A673 (cell line): Measurements from ENCODE around the gene PPP1R3F. TPM values are rescaled to one million over a fixed set of nuclear protein-coding genes. Genes with fewer than 3 reads are reported as not detected.

ENCODE experiments used
- Bru-seq: library from RNA; stranded (reverse); fragments of 400-500 nt; gene quantifications from one replicate; lab custom pipeline; 2021; lab: Mats Ljungman, UMichigan
- BruChase-seq, 2 experiments: library from RNA; stranded (reverse); fragments of 400-500 nt; gene quantifications; one replicate each; lab custom pipeline; 2021; lab: Mats Ljungman, UMichigan
- BruUV-seq: library from RNA; stranded (reverse); fragments of 400-500 nt; replicated peaks from 2 replicates; lab custom pipeline; 2021; lab: Mats Ljungman, UMichigan
- CTCF ChIA-PET: fragments of 300-600 bp; sonication (Branson Sonifier 250); formaldehyde crosslinking; loops from one replicate; lab custom pipeline; 2022; ENCODE audit warnings: antibody characterized with exemption; lab: Charles Lee
- POLR2A ChIA-PET: fragments of 300-600 bp; sonication (Branson Sonifier 250); formaldehyde crosslinking; loops from one replicate; lab custom pipeline; 2022; ENCODE audit warnings: antibody characterized with exemption; ENCODE audit not compliant: low non-redundant PET; lab: Charles Lee
- DNase-seq: peaks from one replicate; pipeline ENCODE4 v3.0.0-alpha.2; 2015; ENCODE audit warnings: low spot score
- H3K27ac ChIP-seq: fragments of 200-600 bp; sonication (generic); 2 replicates; pipeline ENCODE4 v1.5.1; 2016; ENCODE audit warnings: mixed run types, low read depth, mild to moderate bottlenecking, mixed read lengths, antibody characterized with exemption, low read length; ENCODE audit not compliant: poor library complexity, severe bottlenecking
- H3K27me3 ChIP-seq: fragments of 200-600 bp; sonication (generic); replicated peaks from 2 replicates; pipeline ENCODE4 v1.6.1; 2017; ENCODE audit warnings: mixed run types, low read depth, mild to moderate bottlenecking, mixed read lengths, antibody characterized with exemption, low read length; ENCODE audit not compliant: insufficient read depth, poor library complexity
- H3K36me3 ChIP-seq: fragments of 200-600 bp; sonication (generic); 2 replicates; pipeline ENCODE4 v1.6.1; 2016; ENCODE audit warnings: mixed run types, mild to moderate bottlenecking, mixed read lengths, antibody characterized with exemption, low read length; ENCODE audit not compliant: insufficient read depth, poor library complexity, severe bottlenecking
- H3K4me1 ChIP-seq: fragments of 200-600 bp; sonication (generic); 2 replicates; pipeline ENCODE4 v1.6.1; 2017; ENCODE audit warnings: mixed run types, mild to moderate bottlenecking, mixed read lengths, antibody characterized with exemption, low read length; ENCODE audit not compliant: insufficient read depth, poor library complexity, severe bottlenecking
- H3K4me3 ChIP-seq: fragments of 200-600 bp; sonication (generic); 2 replicates; pipeline ENCODE4 v1.5.1; 2016; ENCODE audit warnings: low read depth, mixed run types, mild to moderate bottlenecking, mixed read lengths, low read length; ENCODE audit not compliant: poor library complexity, severe bottlenecking
- H3K9me3 ChIP-seq: fragments of 200-600 bp; sonication (generic); 2 replicates; pipeline ENCODE4 v1.6.1; 2016; ENCODE audit warnings: mixed run types, low read depth, mild to moderate bottlenecking, mixed read lengths, antibody characterized with exemption, low read length; ENCODE audit not compliant: poor library complexity, severe bottlenecking
- CTCF ChIP-seq: fragments of 300-800, 200-600 bp; sonication (generic); conservative IDR thresholded peaks from 2 replicates; pipeline ENCODE4 v1.5.1; 2017; ENCODE audit warnings: low read depth, mild to moderate bottlenecking, antibody characterized with exemption, low read length, moderate library complexity, mixed read lengths
- EZH2 ChIP-seq: fragments of 200-600 bp; sonication (generic); IDR thresholded peaks from 2 replicates; pipeline ENCODE4 v1.6.1; 2017; ENCODE audit warnings: borderline replicate concordance, low read depth, mild to moderate bottlenecking, mixed read lengths, antibody characterized with exemption, low read length; ENCODE audit not compliant: poor library complexity, severe bottlenecking
- intact Hi-C: fragments of 100-400 bp; cut with micrococcal nuclease; formaldehyde crosslinking; loops from one replicate; pipeline ENCODE4 v1.10.0; 2022; ENCODE audit not compliant: unreplicated experiment
- long read RNA-seq: library from polyadenylated mRNA; stranded (forward); transcript quantifications from one replicate; pipeline ENCODE4 v2.0.0, GENCODE V29; 2022
- total RNA-seq: library from RNA; stranded (reverse); gene quantifications from 2 replicates; pipeline ENCODE4 v1.2.3, GENCODE V29; 2021

PPP1R3F gene, protein sequence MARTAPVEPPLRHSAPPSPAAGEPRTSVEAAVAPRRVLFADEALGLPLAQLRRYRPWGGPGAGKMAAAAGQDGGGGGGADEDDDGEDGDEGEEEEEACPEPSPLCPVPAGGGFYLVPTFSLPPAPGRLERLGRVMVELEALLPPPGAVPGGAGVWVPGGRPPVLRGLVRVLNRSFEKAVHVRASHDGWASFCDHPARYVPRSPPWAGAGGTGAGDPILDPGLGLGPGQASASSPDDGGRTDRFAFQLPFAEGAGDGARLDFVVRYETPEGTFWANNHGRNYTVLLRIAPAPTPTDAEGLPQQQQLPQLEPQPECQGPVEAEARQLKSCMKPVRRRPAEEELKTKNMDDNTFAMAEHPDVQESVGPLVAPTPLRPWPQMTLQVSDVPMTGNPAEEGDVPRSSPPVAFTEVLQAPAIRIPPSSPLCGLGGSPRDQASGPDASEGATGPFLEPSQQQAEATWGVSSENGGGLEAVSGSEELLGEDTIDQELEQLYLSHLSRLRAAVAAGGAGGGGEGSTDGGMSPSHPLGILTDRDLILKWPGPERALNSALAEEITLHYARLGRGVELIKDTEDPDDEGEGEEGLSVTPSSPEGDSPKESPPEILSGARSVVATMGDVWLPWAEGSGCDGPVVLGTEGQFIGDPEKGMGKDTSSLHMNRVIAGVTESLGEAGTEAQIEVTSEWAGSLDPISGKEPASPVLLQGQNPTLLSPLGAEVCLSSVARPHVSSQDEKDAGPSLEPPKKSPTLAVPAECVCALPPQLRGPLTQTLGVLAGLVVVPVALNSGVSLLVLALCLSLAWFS
- total RNA-seq (11.4 and 12.3 TPM in 2 replicates), Bru-seq, nascent RNA (percentile 78 among the genes with signal in this experiment), BruChase-seq, experiment 1, labeled RNA remaining after a 2-hour chase (percentile 71 among the genes with signal in this experiment), BruChase-seq, experiment 2, labeled RNA remaining after a 6-hour chase (percentile 76 among the genes with signal in this experiment)
- long read RNA-seq, partial matches to known transcripts, result 7 of 20 reads
- long read RNA-seq, other reads (novel, unspliced or antisense), result 9 of 20 reads

- BruUV-seq, result no TSS peak
- intact Hi-C loops, result no loop called here
- Histone ChIP-seq H3K4me1 (peaks cover 11% of the 10 kb centered on the region), H3K27ac (peak within 1 kb of the TSS; percentile 97), H3K27me3 (no peaks in the 10 kb centered on the region), H3K9me3 (no peaks in the 10 kb centered on the region), H3K36me3 (no peaks in the 10 kb centered on the region), H3K4me3 (peak within 1 kb of the TSS; percentile 63)
- ChIA-PET POLR2A (no interaction called here), CTCF (no interaction called here)
- TF ChIP-seq CTCF, result no peak
- TF ChIP-seq EZH2, result no peak
- no peak for DNase-seq
Measured at GRCh38 chrX:49269767-49270248, at the start of gene PPP1R3F. TSS of gene PPP1R3F (plus strand) at chrX:49269793. CDS start at chrX:49269870, 77 bp downstream.

DNA sequence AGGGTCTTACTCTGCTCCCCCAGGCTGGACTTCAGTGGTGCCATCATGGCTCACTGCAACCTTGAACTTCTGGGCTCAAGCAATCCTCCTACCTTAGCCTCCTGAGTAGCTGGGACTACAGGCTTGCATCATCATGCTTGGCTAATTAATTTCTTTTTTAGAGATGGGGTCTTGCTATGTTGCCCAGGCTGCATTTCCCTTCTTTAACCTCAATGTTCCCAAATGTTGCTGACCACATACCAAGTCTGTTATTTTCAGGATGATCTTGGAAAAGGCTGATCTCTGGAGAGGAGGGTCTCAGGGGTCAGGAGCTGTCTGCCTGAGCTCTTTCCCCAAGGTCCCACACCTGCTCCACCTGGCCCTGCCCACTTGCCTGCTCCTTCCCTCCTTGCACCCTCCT is 49.5 kb upstream of the PPP1R3F start:
- H3K27me3 ChIP-seq, result no peaks in the 10 kb centered on the region
- H3K36me3 ChIP-seq, result no peaks in the 10 kb centered on the region
- ChIA-PET CTCF (no interaction called here), POLR2A (no interaction called here)
- DNase-seq, result no peak
- BruUV-seq, result no TSS peak
- TF ChIP-seq CTCF (no peak), EZH2 (no peak)
- no peaks in the 10 kb centered on the region for H3K9me3 ChIP-seq
- intact Hi-C loops, result no loop called here
- H3K27ac ChIP-seq, result no peak overlapping the region
- no peaks in the 10 kb centered on the region for H3K4me1 ChIP-seq
- H3K4me3 ChIP-seq, result no peak overlapping the region

- ChIA-PET POLR2A (no interaction called here), CTCF (interaction anchor here (0.7 kb wide), 1 partner anchor 66 kb away, joined by 3 read pairs; no protein-coding TSS in a partner anchor)
- DNase-seq, result no peak
- no TSS peak for BruUV-seq
- intact Hi-C loops, result no loop called here
- Histone ChIP-seq H3K9me3 (no peaks in the 10 kb centered on the region), H3K36me3 (no peaks in the 10 kb centered on the region), H3K4me1 (no peaks in the 10 kb centered on the region), H3K4me3 (no peak overlapping the region), H3K27ac (no peak overlapping the region), H3K27me3 (no peaks in the 10 kb centered on the region)
- no peak for TF ChIP-seq CTCF
- no peak for TF ChIP-seq EZH2
Measured at GRCh38 chrX:49221868-49222267, 47.7 kb upstream of the PPP1R3F start.
